ENCODE measurements around the gene CLOCK.

DNA sequence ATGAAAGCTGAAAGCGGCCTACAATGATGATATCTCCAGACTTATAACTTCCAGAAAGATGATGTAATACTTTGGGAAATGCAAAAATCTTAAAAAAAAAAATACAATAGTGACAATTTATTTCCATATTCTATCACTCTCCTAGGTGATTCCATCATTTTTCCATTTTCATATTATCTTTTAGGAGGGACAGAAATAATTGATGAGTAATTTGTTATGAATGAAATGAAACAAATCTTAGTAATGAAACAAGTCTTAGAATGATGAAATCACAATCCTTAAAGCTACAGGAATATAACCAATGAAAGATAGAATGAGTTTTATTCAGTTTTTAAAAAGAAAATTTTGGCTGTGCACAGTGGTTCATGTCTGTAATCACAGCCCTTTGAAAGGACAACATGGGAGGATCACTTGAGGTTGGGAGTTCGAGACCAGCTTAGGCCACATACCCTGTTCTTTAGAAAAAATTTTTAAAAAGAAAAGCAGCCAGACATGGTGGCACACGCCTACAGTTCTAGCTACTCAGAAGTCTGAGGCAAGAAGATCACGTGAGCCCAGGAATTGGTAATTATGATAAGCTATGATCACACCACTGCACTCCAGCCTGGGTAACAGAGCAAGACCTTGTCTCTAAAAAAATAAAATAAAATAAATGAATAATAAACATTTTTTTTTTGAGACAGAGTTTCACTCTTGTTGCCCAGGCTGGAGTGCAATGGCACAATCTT is 21.7 kb downstream of the CLOCK start:
- TF ChIP-seq, protein P1, sequence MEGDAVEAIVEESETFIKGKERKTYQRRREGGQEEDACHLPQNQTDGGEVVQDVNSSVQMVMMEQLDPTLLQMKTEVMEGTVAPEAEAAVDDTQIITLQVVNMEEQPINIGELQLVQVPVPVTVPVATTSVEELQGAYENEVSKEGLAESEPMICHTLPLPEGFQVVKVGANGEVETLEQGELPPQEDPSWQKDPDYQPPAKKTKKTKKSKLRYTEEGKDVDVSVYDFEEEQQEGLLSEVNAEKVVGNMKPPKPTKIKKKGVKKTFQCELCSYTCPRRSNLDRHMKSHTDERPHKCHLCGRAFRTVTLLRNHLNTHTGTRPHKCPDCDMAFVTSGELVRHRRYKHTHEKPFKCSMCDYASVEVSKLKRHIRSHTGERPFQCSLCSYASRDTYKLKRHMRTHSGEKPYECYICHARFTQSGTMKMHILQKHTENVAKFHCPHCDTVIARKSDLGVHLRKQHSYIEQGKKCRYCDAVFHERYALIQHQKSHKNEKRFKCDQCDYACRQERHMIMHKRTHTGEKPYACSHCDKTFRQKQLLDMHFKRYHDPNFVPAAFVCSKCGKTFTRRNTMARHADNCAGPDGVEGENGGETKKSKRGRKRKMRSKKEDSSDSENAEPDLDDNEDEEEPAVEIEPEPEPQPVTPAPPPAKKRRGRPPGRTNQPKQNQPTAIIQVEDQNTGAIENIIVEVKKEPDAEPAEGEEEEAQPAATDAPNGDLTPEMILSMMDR (IDR thresholded peaks at IDR 0.05), result no peak
- TF ChIP-seq, protein P2, sequence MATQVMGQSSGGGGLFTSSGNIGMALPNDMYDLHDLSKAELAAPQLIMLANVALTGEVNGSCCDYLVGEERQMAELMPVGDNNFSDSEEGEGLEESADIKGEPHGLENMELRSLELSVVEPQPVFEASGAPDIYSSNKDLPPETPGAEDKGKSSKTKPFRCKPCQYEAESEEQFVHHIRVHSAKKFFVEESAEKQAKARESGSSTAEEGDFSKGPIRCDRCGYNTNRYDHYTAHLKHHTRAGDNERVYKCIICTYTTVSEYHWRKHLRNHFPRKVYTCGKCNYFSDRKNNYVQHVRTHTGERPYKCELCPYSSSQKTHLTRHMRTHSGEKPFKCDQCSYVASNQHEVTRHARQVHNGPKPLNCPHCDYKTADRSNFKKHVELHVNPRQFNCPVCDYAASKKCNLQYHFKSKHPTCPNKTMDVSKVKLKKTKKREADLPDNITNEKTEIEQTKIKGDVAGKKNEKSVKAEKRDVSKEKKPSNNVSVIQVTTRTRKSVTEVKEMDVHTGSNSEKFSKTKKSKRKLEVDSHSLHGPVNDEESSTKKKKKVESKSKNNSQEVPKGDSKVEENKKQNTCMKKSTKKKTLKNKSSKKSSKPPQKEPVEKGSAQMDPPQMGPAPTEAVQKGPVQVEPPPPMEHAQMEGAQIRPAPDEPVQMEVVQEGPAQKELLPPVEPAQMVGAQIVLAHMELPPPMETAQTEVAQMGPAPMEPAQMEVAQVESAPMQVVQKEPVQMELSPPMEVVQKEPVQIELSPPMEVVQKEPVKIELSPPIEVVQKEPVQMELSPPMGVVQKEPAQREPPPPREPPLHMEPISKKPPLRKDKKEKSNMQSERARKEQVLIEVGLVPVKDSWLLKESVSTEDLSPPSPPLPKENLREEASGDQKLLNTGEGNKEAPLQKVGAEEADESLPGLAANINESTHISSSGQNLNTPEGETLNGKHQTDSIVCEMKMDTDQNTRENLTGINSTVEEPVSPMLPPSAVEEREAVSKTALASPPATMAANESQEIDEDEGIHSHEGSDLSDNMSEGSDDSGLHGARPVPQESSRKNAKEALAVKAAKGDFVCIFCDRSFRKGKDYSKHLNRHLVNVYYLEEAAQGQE (IDR thresholded peaks at IDR 0.05; ENCODE audit: insufficient read depth in 1 of 2, low read depth in 2 of 2, low read length in 1 of 2), result no peak
- no peak for TF ChIP-seq SIN3A (IDR thresholded peaks at IDR 0.05; ENCODE audit: borderline replicate concordance, insufficient read depth, low read depth, low read length)

Measured in Panc1 (cell line).